GM19468 (cell line): Measurements from ENCODE around the gene ARPP21.

Experiments
- ATAC-seq: cut with Tn5 transposase; IDR thresholded peaks from one replicate; pipeline ENCODE4 v1.9.1; 2021; ENCODE audit warnings: mild to moderate bottlenecking, moderate library complexity, moderate number of reproducible peaks; ENCODE audit not compliant: unreplicated experiment; ENCODE audit errors: extremely low read depth

Gene ARPP21

GRCh38 chr3:35671483-35671882, 32.2 kb downstream of the ARPP21 start:
- no peak for ATAC-seq

GRCh38 chr3:35673017-35673416, 33.7 kb downstream of the ARPP21 start:
- ATAC-seq, result no peak

GRCh38 chr3:35674451-35675109, 35.3 kb downstream of the ARPP21 start:
- no peak for ATAC-seq

- ATAC-seq, result no peak
Observed at GRCh38 chr3:35675206-35675605, 35.9 kb downstream of the ARPP21 start.

- ATAC-seq, result no peak
Observed at GRCh38 chr3:35675621-35676020, 36.3 kb downstream of the ARPP21 start.

- no peak for ATAC-seq
Observed at GRCh38 chr3:35677797-35678196, 38.5 kb downstream of the ARPP21 start.

GRCh38 chr3:35678643-35679161, 39.4 kb downstream of the ARPP21 start:
- ATAC-seq, result no peak

- ATAC-seq, result no peak
Observed at GRCh38 chr3:35679409-35680080, 40.2 kb downstream of the ARPP21 start.

- no peak for ATAC-seq
Observed at GRCh38 chr3:35680866-35681650, 41.7 kb downstream of the ARPP21 start.

- no peak for ATAC-seq
Observed at GRCh38 chr3:35685153-35685552, 45.8 kb downstream of the ARPP21 start.

GRCh38 chr3:35688826-35689225, 49.5 kb downstream of the ARPP21 start:
- ATAC-seq, result no peak

GRCh38 chr3:35690271-35690670, 50.9 kb downstream of the ARPP21 start:
- no peak for ATAC-seq

- ATAC-seq, result no peak
Observed at GRCh38 chr3:35705904-35706303, 66.6 kb downstream of the ARPP21 start.

GRCh38 chr3:35707904-35708303, 68.6 kb downstream of the ARPP21 start:
- no peak for ATAC-seq

GRCh38 chr3:35708394-35709271, 69.3 kb downstream of the ARPP21 start:
- no peak for ATAC-seq

- no peak for ATAC-seq
Observed at GRCh38 chr3:35709691-35710090, 70.4 kb downstream of the ARPP21 start.

- no peak for ATAC-seq
Observed at GRCh38 chr3:35710554-35710953, 71.2 kb downstream of the ARPP21 start.

GRCh38 chr3:35718921-35719320, 79.6 kb downstream of the ARPP21 start:
- ATAC-seq, result no peak

GRCh38 chr3:35721628-35722027, 82.3 kb downstream of the ARPP21 start:
- no peak for ATAC-seq

GRCh38 chr3:35722902-35723301, 83.6 kb downstream of the ARPP21 start:
- no peak for ATAC-seq
